Sigmoid colon (tissue), 7 donors: ENCODE measurements around the gene HS3ST6. TPM values are rescaled to one million over a fixed set of nuclear protein-coding genes. Genes with fewer than 3 reads are reported as not detected.

Experiments used
- DNase-seq: peaks from one replicate; pipeline ENCODE4 v3.0.0-alpha.2; 2019
- H3K27ac ChIP-seq, 4 donors: fragments of 200-600 bp; sonication (generic); one replicate each; pipeline ENCODE4 v1.5.1; 2016 to 2019; ENCODE audit warnings: mild to moderate bottlenecking in 1 of 4
- H3K27me3 ChIP-seq, 3 donors: fragments of 200-600 bp; sonication (generic); one replicate each; pipeline ENCODE4 v1.5.1; 2019; ENCODE audit warnings: mild to moderate bottlenecking in 1 of 3
- H3K36me3 ChIP-seq, 4 donors: fragments of 200-600 bp; sonication (generic); one replicate each; pipeline ENCODE4 v1.5.1; 2016 to 2019
- H3K4me1 ChIP-seq, 4 donors: fragments of 200-600 bp; sonication (generic); one replicate each; pipeline ENCODE4 v1.5.1; 2017 to 2019
- H3K4me3 ChIP-seq, 4 donors: fragments of 200-600 bp; sonication (generic); one replicate each; pipeline ENCODE4 v1.5.1; 2017 to 2019; ENCODE audit warnings: mild to moderate bottlenecking in 2 of 4, moderate library complexity in 1 of 4
- H3K9me3 ChIP-seq, 4 donors: fragments of 200-600 bp in 3 of 4; sonication (generic) in 3 of 4; one replicate each; pipeline versions ENCODE4 v1.5.1 to v1.6.1; 2013 to 2019
- EP300 ChIP-seq, 4 donors: sonication (generic); formaldehyde crosslinking; IDR thresholded peaks; one replicate each; pipeline ENCODE4 v1.6.1; 2017; ENCODE audit warnings: antibody characterized with exemption in 4 of 4
- POLR2A ChIP-seq, 2 donors: fragments of 450-650 bp; IDR thresholded peaks; one replicate each; pipeline ENCODE4 v1.6.1; 2016; ENCODE audit warnings: antibody characterized with exemption in 2 of 2, mild to moderate bottlenecking in 2 of 2, moderate library complexity in 2 of 2
- WGBS, 2 donors: extraction: QIAGEN DNeasy Blood & Tissue Kit; methylation state at CpG; one replicate each; pipeline ENCODE4 v1.1.7; 2013; 5-methylcytosine and 5-hydroxymethylcytosine counted together
- intact Hi-C: fragments of 100-400 bp; cut with DNase I; formaldehyde crosslinking; loops from one replicate; pipeline ENCODE4 v1.15.1; 2023
- polyA plus RNA-seq, 3 donors: library from polyadenylated mRNA; stranded (reverse); fragments of 200-250 nt; gene quantifications; one replicate each; pipeline ENCODE4 v1.2.3, GENCODE V29; 2013
- small RNA-seq, 3 donors: library from RNA; depleted of rRNA; stranded (forward); fragments of <200 nt; gene quantifications; one replicate each; pipeline ENCODE3, GENCODE V24; 2016
- total RNA-seq, 4 donors: library from RNA; depleted of rRNA; stranded (reverse); fragments of >200 nt; gene quantifications; one replicate each; pipeline ENCODE4 v1.1.0, GENCODE V29; 2016
- TF ChIP-seq, protein P1 (sequence below), 4 experiments: fragments of 450-650 bp in 3 of 4; fragments of 200-600 bp in 1 of 4; IDR thresholded peaks; one replicate each; pipeline ENCODE4 v1.5.1; 2016 to 2019; ENCODE audit warnings: antibody characterized with exemption in 4 of 4, mild to moderate bottlenecking in 3 of 4, moderate library complexity in 2 of 4
- donor health status: healthy with polysubstance abuse.
- donor health status: Bipolar disorder and iron deficiency.
- donor health status: healthy.

The HS3ST6 gene
- total and polyA plus RNA-seq, 7 donors, result 0.09 to 6.0 TPM; not detected in 5

DNA sequence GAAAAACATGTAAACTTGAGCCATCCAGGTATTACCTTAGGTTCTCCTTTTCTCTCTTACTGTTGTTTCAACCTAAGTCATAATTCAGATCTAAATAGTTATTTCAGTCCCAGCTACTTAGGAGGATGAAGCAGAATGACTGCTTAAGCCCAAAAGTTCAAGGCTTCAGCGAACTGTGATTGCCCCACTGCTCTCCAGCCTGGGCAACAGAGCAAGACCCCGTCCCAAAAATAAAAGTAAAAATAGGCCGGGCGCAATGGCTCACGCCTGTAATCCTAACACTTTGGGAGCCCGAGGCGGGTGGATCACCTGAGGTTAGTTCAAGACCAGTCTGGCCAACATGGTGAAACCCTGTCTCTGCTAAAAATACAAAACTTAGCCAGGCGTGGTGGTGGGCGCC is 55.8 kb downstream of the HS3ST6 start:
- H3K9me3 ChIP-seq, result no peaks in the 10 kb centered on the region
- 88 to 93% methylated on average over 9 of the region's 9 CpGs for WGBS, 2 donors
- no peak for DNase-seq
- intact Hi-C loops, result no loop called here
- H3K4me3 ChIP-seq, result no peak overlapping the region
- no peak overlapping the region for H3K27ac ChIP-seq
- TF ChIP-seq POLR2A (IDR thresholded peaks at IDR 0.05), result no peak
- H3K4me1 ChIP-seq, result no peaks in the 10 kb centered on the region
- no peaks in the 10 kb centered on the region for H3K36me3 ChIP-seq
- H3K27me3 ChIP-seq, result peaks cover 6 to 54% (median 28%) of the 10 kb centered on the region in 3 donors

DNA sequence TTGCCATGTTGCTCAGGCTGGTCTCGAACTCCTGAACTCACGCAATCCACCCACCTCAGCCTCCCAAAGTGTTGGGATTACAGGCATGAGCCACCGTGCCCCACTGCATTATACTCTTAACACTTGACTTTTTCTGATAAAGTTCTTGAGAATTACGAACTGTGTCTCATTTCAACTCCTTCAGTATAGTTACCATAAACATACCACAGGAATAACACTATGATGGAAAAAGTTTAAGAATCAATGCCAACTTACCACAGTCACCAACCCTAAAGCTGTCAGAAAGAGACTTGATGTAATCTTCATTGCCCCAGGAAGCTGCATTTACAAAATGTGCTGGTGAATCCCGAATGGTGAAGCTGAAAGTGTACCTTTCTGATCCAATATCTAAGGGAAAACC is 56.5 kb downstream of the HS3ST6 start:
- Histone ChIP-seq H3K4me3 (no peak overlapping the region), H3K36me3 (no peaks in the 10 kb centered on the region), H3K9me3 (no peaks in the 10 kb centered on the region), H3K27ac (no peak overlapping the region), H3K4me1 (no peaks in the 10 kb centered on the region), H3K27me3 (peaks cover 6 to 61% (median 35%) of the 10 kb centered on the region in 3 donors)
- DNase-seq, result no peak
- TF ChIP-seq EP300 (IDR thresholded peaks at IDR 0.05), result no peak
- no peak for TF ChIP-seq POLR2A (IDR thresholded peaks at IDR 0.05)
- TF ChIP-seq, protein P1, sequence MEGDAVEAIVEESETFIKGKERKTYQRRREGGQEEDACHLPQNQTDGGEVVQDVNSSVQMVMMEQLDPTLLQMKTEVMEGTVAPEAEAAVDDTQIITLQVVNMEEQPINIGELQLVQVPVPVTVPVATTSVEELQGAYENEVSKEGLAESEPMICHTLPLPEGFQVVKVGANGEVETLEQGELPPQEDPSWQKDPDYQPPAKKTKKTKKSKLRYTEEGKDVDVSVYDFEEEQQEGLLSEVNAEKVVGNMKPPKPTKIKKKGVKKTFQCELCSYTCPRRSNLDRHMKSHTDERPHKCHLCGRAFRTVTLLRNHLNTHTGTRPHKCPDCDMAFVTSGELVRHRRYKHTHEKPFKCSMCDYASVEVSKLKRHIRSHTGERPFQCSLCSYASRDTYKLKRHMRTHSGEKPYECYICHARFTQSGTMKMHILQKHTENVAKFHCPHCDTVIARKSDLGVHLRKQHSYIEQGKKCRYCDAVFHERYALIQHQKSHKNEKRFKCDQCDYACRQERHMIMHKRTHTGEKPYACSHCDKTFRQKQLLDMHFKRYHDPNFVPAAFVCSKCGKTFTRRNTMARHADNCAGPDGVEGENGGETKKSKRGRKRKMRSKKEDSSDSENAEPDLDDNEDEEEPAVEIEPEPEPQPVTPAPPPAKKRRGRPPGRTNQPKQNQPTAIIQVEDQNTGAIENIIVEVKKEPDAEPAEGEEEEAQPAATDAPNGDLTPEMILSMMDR (IDR thresholded peaks at IDR 0.05), result no peak
- 78 to 83% methylated on average over 5 of the region's 5 CpGs for WGBS, 2 donors
- intact Hi-C loops, result no loop called here

Small RNA genes lying within 50 kb of the gene (small RNA-seq; reads per million reads assigned to genes)
- 0 reads per million in 3 donors for gene SNORA10
- gene SNORA64, result 0 reads per million in 3 donors

Other genes with a start within 250 kb of the HS3ST6 start
- gene JPT2, start 240.1 kb downstream of the HS3ST6 start, total RNA-seq, result 10 to 100 TPM; 12.4 to 18.1 (median 17.3) TPM
- 10 to 100 TPM; 25.2 to 53.7 (median 33.8) TPM for gene JPT2, start 240.1 kb downstream of the HS3ST6 start, polyA plus RNA-seq
- 10 to 100 TPM; 22.1 to 80.9 (median 30.8) TPM for gene MAPK8IP3, start 212.2 kb downstream of the HS3ST6 start, total RNA-seq
- gene MAPK8IP3, start 212.2 kb downstream of the HS3ST6 start, polyA plus RNA-seq, result 10 to 100 TPM in 1 of 3 donors, 1 to 10 TPM in 2; 3.6 to 79.1 (median 5.5) TPM
- 100 to 1,000 TPM in 3 of 4 donors, 10 to 100 TPM in 1; 79.8 to 152 (median 128) TPM for gene NME3, start 146.9 kb downstream of the HS3ST6 start, total RNA-seq
- 10 to 100 TPM; 32.4 to 87.8 (median 41.4) TPM for gene NME3, start 146.9 kb downstream of the HS3ST6 start, polyA plus RNA-seq
- 10 to 100 TPM in 1 of 4 donors, 1 to 10 TPM in 3; 4.3 to 10.5 (median 7.2) TPM for gene EME2, start 145.6 kb downstream of the HS3ST6 start, total RNA-seq
- gene EME2, start 145.6 kb downstream of the HS3ST6 start, polyA plus RNA-seq, result 10 to 100 TPM in 1 of 3 donors, 1 to 10 TPM in 2; 1.8 to 17.1 (median 2.5) TPM
- gene MRPS34, start 145.3 kb downstream of the HS3ST6 start, total RNA-seq, result 100 to 1,000 TPM in 1 of 4 donors, 10 to 100 TPM in 3; 61.5 to 104 (median 71.1) TPM
- 100 to 1,000 TPM; 114 to 198 (median 129) TPM for gene MRPS34, start 145.3 kb downstream of the HS3ST6 start, polyA plus RNA-seq
- 10 to 100 TPM; 61.4 to 98.4 (median 78.9) TPM for gene SPSB3, start 135.8 kb downstream of the HS3ST6 start, total RNA-seq
- 10 to 100 TPM; 34.4 to 59.5 (median 40.2) TPM for gene SPSB3, start 135.8 kb downstream of the HS3ST6 start, polyA plus RNA-seq
- gene NUBP2, start 135.5 kb downstream of the HS3ST6 start, total RNA-seq, result 100 to 1,000 TPM in 2 of 4 donors, 10 to 100 TPM in 2; 77.8 to 170 (median 98.1) TPM
- 10 to 100 TPM; 53.5 to 69.1 (median 56.6) TPM for gene NUBP2, start 135.5 kb downstream of the HS3ST6 start, polyA plus RNA-seq
- gene IGFALS, start 124.7 kb downstream of the HS3ST6 start, total RNA-seq, result 1 to 10 TPM; 1.1 to 2.2 (median 1.5) TPM
- 1 to 10 TPM in 2 of 3 donors, under 1 TPM in 1; 0.46 to 2.0 (median 1.2) TPM for gene IGFALS, start 124.7 kb downstream of the HS3ST6 start, polyA plus RNA-seq
- 100 to 1,000 TPM in 3 of 4 donors, 10 to 100 TPM in 1; 73.4 to 163 (median 140) TPM for gene HAGH, start 91.6 kb downstream of the HS3ST6 start, total RNA-seq
- 10 to 100 TPM; 54.1 to 86.9 (median 68.4) TPM for gene HAGH, start 91.6 kb downstream of the HS3ST6 start, polyA plus RNA-seq
- 10 to 100 TPM; 27.7 to 35.0 (median 29.3) TPM for gene FAHD1, start 91.2 kb downstream of the HS3ST6 start, total RNA-seq
- gene FAHD1, start 91.2 kb downstream of the HS3ST6 start, polyA plus RNA-seq, result 100 to 1,000 TPM in 1 of 3 donors, 10 to 100 TPM in 2; 58.9 to 137 (median 62.5) TPM
- gene MEIOB, start 46.3 kb downstream of the HS3ST6 start, total RNA-seq, result not detected
- under 1 TPM in 1 of 3 donors, not detected in 2; 0.10 TPM for gene MEIOB, start 46.3 kb downstream of the HS3ST6 start, polyA plus RNA-seq
- gene MSRB1, start 24.8 kb upstream of the HS3ST6 start, total RNA-seq, result 10 to 100 TPM; 17.8 to 35.7 (median 19.0) TPM
- 100 to 1,000 TPM in 1 of 3 donors, 10 to 100 TPM in 2; 64.7 to 136 (median 69.1) TPM for gene MSRB1, start 24.8 kb upstream of the HS3ST6 start, polyA plus RNA-seq
- not detected for gene RPL3L, start 36.3 kb upstream of the HS3ST6 start, total RNA-seq
- under 1 TPM in 2 of 3 donors, not detected in 1; 0.04 to 0.60 TPM for gene RPL3L, start 36.3 kb upstream of the HS3ST6 start, polyA plus RNA-seq
- 100 to 1,000 TPM; 200 to 332 (median 264) TPM for gene NDUFB10, start 41.1 kb upstream of the HS3ST6 start, total RNA-seq
- gene NDUFB10, start 41.1 kb upstream of the HS3ST6 start, polyA plus RNA-seq, result 100 to 1,000 TPM; 298 to 489 (median 369) TPM
- gene RPS2, start 46.4 kb upstream of the HS3ST6 start, total RNA-seq, result 1,000 to 10,000 TPM; 1,478 to 1,994 (median 1,643) TPM
- gene RPS2, start 46.4 kb upstream of the HS3ST6 start, polyA plus RNA-seq, result 1,000 to 10,000 TPM; 1,713 to 3,277 (median 2,927) TPM
- not detected for gene RNF151, start 48.4 kb upstream of the HS3ST6 start, total RNA-seq
- gene RNF151, start 48.4 kb upstream of the HS3ST6 start, polyA plus RNA-seq, result under 1 TPM in 1 of 3 donors, not detected in 2; 0.10 TPM
- 10 to 100 TPM; 19.4 to 27.4 (median 26.1) TPM for gene TBL3, start 53.6 kb upstream of the HS3ST6 start, total RNA-seq
- gene TBL3, start 53.6 kb upstream of the HS3ST6 start, polyA plus RNA-seq, result 10 to 100 TPM; 14.3 to 37.4 (median 14.4) TPM
- not detected for gene NOXO1, start 63.1 kb upstream of the HS3ST6 start, total RNA-seq
- gene NOXO1, start 63.1 kb upstream of the HS3ST6 start, polyA plus RNA-seq, result 10 to 100 TPM; 13.8 to 47.3 (median 15.0) TPM
- gene GFER, start 65.8 kb upstream of the HS3ST6 start, total RNA-seq, result 10 to 100 TPM; 17.5 to 23.8 (median 21.2) TPM
- gene GFER, start 65.8 kb upstream of the HS3ST6 start, polyA plus RNA-seq, result 100 to 1,000 TPM in 1 of 3 donors, 10 to 100 TPM in 2; 67.3 to 125 (median 82.9) TPM
- 1 to 10 TPM in 3 of 4 donors, under 1 TPM in 1; 0.82 to 8.3 (median 6.3) TPM for gene SYNGR3, start 71.6 kb upstream of the HS3ST6 start, total RNA-seq
- 1 to 10 TPM in 2 of 3 donors, under 1 TPM in 1; 0.60 to 4.0 (median 1.2) TPM for gene SYNGR3, start 71.6 kb upstream of the HS3ST6 start, polyA plus RNA-seq
- 10 to 100 TPM; 12.8 to 27.2 (median 17.7) TPM for gene ZNF598, start 91.4 kb upstream of the HS3ST6 start, total RNA-seq
- gene ZNF598, start 91.4 kb upstream of the HS3ST6 start, polyA plus RNA-seq, result 10 to 100 TPM; 20.3 to 57.0 (median 21.0) TPM
- not detected for gene NPW, start 101.4 kb upstream of the HS3ST6 start, total RNA-seq
- gene NPW, start 101.4 kb upstream of the HS3ST6 start, polyA plus RNA-seq, result under 1 TPM in 1 of 3 donors, not detected in 2; 0.71 TPM
- 10 to 100 TPM; 23.5 to 57.9 (median 29.5) TPM for gene NHERF2, start 108.5 kb upstream of the HS3ST6 start, total RNA-seq
- gene NHERF2, start 108.5 kb upstream of the HS3ST6 start, polyA plus RNA-seq, result 100 to 1,000 TPM in 1 of 3 donors, 10 to 100 TPM in 2; 46.7 to 105 (median 65.4) TPM
- gene NTHL1, start 129.4 kb upstream of the HS3ST6 start, total RNA-seq, result 10 to 100 TPM; 18.4 to 33.8 (median 25.6) TPM
- gene NTHL1, start 129.4 kb upstream of the HS3ST6 start, polyA plus RNA-seq, result 10 to 100 TPM; 20.4 to 44.5 (median 35.6) TPM
- 10 to 100 TPM; 25.0 to 80.9 (median 36.9) TPM for gene TSC2, start 129.6 kb upstream of the HS3ST6 start, total RNA-seq
- 10 to 100 TPM; 16.9 to 58.4 (median 31.2) TPM for gene TSC2, start 129.6 kb upstream of the HS3ST6 start, polyA plus RNA-seq
- 100 to 1,000 TPM in 2 of 4 donors, 10 to 100 TPM in 2; 81.6 to 372 (median 134) TPM for gene PKD1, start 217.5 kb upstream of the HS3ST6 start, total RNA-seq
- 10 to 100 TPM; 10.6 to 61.4 (median 11.4) TPM for gene PKD1, start 217.5 kb upstream of the HS3ST6 start, polyA plus RNA-seq
- gene RAB26, start 230.2 kb upstream of the HS3ST6 start, total RNA-seq, result 1 to 10 TPM in 2 of 4 donors, under 1 TPM in 1, not detected in 1; 0.68 to 3.0 (median 1.8) TPM
- 10 to 100 TPM; 13.9 to 18.8 (median 16.2) TPM for gene RAB26, start 230.2 kb upstream of the HS3ST6 start, polyA plus RNA-seq
- 10 to 100 TPM; 30.3 to 46.3 (median 34.9) TPM for gene TRAF7, start 237.4 kb upstream of the HS3ST6 start, total RNA-seq
- gene TRAF7, start 237.4 kb upstream of the HS3ST6 start, polyA plus RNA-seq, result 10 to 100 TPM; 45.0 to 65.1 (median 63.6) TPM